Myocyte (in vitro differentiated cells): ENCODE measurements around the gene GSG1L. TPM values are rescaled to one million over a fixed set of nuclear protein-coding genes. Genes with fewer than 3 reads are reported as not detected.
"Not testable (repeated sequence)": the region's sequence is repeated elsewhere in the genome, so short reads cannot be mapped to it uniquely, and the experiment has no call there.

Experiments used
- DNase-seq: peaks from one replicate; pipeline ENCODE4 v3.0.0-alpha.2; 2012; ENCODE audit warnings: low read depth
- total RNA-seq: library from RNA; depleted of rRNA; stranded (reverse); fragments of >200 nt; gene quantifications from 2 replicates; pipeline ENCODE4 v1.2.3, GENCODE V29; 2014

Gene GSG1L
- total RNA-seq, 1 donor from 2014 or later = not detected

DNA sequence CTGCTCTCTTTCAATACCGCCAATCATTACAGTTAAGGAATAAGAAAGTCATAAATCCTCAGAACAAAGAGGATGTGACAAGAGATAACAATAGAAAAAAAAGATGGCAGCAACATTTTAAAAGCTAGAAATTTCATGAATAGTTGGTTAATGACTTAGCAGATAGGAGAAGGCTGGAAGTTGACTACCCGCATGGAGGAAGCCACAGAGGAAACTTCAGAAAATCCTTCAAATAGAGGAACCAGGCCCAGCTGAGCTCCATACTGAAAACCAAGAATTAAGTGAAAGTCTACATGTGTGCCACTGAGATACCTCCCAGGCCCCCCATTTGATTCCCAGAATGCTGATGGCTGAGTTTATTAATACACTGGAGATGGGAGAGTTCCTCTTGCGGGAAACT is 109.3 kb downstream of the GSG1L start:
- no peak for DNase-seq

- no peak for DNase-seq
Measured at GRCh38 chr16:27952811-27953210, 110.7 kb downstream of the GSG1L start.

DNA sequence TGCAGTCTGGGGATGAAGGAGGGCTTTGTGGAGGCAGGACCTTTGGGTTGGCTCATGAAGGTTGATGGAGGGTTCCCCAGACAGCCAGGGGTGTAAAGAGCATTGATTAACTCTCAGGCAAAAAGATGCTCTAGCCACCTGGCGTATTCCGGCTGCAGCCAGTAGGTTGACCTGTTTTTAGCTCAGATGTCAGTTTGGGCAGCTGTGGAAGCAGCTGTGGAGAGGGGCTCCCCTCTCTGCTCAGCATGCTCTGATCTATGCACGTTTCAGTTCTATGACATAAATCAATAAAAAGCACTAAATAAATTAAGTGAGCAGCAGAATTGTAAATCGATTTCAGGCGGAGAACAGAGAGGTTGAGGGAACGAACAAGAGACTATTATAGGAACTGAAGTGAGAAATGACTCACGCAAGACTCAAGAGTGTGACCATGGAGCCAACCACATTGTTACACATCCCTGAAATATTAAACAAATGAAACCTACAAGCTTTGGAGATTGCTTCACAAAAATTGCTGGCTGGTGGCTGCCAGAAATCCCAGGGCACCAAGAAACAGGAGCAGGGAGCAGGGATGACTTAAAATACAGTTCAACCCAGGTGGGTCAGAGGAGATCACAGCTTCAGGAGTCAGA is 111.9 kb downstream of the GSG1L start:
- no peak for DNase-seq

DNA sequence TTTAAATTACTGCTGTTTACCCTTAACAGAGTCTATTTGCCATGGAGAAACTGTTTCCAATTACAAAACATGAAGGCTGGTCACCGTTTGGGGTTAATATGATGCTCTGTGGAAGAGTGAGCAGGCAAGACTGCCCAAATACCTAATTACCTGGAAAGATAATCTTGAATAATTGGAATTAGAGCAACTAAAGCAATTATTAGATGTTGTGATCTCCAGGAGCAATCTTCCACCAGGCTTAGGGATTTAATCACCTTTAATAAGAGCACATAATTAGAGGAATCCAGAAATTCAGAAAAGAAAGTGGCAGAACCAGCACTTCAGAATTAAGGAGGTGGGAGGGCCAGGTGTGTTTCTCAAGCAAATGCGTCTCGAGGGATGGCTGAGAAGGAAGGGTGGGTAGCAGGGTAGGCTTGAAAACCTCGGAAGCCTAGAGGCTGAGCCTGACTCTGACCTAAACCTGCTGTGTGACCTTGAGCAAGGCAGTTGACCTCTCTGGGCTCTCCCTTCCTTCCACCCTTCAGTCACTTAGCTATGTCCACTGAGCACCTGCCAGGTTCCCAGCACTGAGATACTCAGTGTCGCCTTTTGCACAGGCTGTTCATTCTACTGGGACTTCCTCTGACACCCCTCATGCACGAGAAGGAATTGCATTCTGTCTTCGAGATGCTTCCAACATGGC is 113.2 kb downstream of the GSG1L start:
- no peak for DNase-seq

GRCh38 chr16:27947696-27948095 is 115.8 kb downstream of the GSG1L start:
- no peak for DNase-seq

GRCh38 chr16:27945233-27945973 is 118.1 kb downstream of the GSG1L start:
- peak; percentile 13 for DNase-seq

DNA sequence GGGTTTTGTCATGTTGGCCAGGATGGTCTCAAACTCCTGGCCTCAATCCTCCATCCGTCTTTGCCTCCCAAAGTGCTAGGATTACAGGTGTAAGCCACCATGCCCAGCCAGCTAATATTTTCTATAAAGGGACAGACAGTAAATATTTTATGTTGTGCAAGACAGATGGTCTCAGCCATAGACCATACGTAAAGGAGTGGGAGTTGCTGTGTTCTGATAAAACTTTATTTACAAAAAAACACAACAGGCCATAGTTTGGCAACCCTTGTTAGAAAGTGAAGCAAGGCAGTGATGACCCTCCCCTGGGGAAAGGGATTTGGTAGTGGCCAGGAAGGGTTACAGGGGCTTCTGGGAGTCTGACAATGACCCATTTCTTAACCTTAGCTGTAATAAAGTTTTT is 119.7 kb downstream of the GSG1L start:
- no peak for DNase-seq

- not testable (repeated sequence) for DNase-seq
Measured at GRCh38 chr16:27942071-27942470, 121.4 kb downstream of the GSG1L start.

DNA sequence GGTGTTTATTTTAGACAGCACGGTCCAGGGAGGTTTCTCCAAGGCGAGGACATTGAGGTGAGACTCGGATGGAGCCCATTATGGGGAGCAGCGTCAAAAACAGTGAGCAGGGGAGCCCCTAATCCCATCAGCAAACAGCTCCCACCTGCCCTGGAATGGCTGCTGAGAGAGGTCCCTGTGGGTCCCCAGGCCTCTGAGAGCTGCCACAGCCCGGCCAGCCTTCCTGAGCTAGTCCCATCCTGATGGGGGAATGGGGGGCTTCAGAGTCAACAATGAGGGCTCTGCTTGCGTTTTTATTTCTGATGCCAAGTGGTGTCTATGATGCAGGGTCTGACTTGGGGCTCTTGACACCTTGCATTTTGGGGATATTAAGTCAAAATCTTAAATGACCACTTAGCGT is 128.4 kb downstream of the GSG1L start:
- DNase-seq = no peak

DNA sequence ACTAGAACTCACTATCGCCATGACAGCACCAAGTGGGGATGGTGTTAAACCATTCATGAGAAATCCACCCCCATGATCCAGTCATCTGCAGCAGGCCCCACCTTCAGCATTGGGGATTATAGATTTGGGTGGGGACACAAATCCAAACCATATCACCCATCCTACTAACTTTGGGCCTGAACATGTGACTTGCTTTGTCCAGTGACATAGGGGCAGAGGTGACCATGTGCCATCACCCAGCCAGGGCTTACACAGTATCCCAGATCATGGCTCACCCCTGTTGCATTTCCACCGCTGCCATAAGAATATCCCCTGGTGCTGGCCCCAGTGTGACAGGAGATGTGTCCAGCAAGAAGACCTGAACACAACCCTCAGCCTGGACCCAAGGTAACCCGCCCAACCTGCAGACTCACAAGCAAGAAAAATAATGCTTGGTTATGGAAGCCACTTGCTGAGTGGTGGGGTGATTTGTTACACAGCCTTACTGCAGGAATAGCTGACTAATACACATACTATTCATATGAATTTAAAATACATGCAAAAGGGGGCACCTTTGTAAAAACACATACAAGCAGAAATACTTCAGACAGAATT is 130.9 kb downstream of the GSG1L start:
- no peak for DNase-seq

DNA sequence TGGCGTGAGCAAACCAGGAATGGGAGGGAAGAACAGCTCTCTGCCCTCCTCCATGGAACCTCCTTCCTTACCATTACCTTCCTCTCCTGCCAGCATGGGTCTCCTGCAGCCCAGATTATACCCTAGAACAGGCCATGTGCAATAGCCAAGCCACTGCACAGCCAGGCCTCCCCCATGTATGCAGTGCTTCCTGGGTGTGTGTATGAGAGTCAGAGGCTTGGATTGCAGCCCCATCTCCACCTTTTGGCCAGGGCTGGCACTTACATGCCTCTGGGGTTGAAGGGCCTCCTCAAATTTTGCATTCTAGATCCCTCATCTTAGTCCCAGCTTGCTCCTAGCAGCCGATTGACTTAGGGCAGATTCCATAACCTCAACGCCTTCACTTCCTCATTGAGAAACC is 133.7 kb downstream of the GSG1L start:
- no peak for DNase-seq

- no peak for DNase-seq
Measured at GRCh38 chr16:27928542-27928941, 135.0 kb downstream of the GSG1L start.

GRCh38 chr16:27927266-27927901 is 136.1 kb downstream of the GSG1L start:
- no peak for DNase-seq

DNA sequence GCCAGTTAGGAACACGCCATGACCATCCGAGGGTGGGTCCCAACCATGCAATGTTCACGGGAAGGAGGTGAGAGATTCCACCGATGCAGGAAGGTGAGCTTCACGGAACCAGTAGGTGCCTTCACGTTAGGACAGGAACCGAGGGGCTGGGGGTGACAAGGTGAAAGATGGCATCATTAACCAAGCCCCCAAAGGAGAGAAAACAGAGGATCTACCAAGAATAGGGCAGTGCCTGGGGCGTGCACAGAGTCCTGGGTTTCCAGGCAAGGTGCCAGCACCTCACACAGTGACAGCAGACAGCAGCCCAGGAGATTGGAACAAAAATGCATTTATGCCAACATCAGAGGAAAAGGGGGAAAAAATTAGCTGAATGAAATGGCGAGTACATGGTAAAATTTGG is 137.9 kb downstream of the GSG1L start:
- no peak for DNase-seq

- no peak for DNase-seq
Measured at GRCh38 chr16:27924411-27925118, 138.9 kb downstream of the GSG1L start.

GRCh38 chr16:27923751-27924150 is 139.8 kb downstream of the GSG1L start:
- DNase-seq = no peak

- DNase-seq = peak; percentile 12
Measured at GRCh38 chr16:27922433-27922832, 141.1 kb downstream of the GSG1L start.

DNA sequence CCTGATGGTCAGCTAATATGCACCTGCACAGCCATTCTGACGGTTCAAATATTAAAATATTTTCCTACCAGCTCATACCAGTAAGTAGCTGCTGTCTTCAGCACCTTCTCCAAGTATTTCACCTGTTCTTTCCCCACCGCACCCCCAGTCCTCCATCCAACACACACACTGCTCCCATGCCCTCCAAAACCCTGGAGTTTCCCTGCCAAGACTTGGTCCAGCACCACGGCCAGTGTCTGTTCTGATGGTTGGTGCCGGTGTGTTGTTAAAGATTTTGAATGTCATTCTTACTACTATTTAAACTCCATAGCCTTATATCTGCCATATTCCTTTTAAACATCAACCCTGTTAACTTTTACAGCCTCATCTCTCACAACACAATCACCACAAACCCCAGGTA is 142.4 kb downstream of the GSG1L start:
- no peak for DNase-seq

- DNase-seq = no peak
Measured at GRCh38 chr16:27920391-27920891, 143.1 kb downstream of the GSG1L start.

GRCh38 chr16:27918755-27919154 is 144.8 kb downstream of the GSG1L start:
- DNase-seq = peak; percentile 2

GRCh38 chr16:27917949-27918348 is 145.6 kb downstream of the GSG1L start:
- no peak for DNase-seq
